Activated CD4-positive, alpha-beta T cell treated with anti-CD3 and anti-CD28 coated beads for 24 hours (primary cell): Measurements from ENCODE around the gene RALB.

Source experiments
- DNase-seq, 2 donors: peaks; one replicate each; pipeline ENCODE4 v3.0.0-alpha.2; 2020; ENCODE audit warnings: low read depth in 2 of 2

Gene RALB, protein sequence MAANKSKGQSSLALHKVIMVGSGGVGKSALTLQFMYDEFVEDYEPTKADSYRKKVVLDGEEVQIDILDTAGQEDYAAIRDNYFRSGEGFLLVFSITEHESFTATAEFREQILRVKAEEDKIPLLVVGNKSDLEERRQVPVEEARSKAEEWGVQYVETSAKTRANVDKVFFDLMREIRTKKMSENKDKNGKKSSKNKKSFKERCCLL

DNA sequence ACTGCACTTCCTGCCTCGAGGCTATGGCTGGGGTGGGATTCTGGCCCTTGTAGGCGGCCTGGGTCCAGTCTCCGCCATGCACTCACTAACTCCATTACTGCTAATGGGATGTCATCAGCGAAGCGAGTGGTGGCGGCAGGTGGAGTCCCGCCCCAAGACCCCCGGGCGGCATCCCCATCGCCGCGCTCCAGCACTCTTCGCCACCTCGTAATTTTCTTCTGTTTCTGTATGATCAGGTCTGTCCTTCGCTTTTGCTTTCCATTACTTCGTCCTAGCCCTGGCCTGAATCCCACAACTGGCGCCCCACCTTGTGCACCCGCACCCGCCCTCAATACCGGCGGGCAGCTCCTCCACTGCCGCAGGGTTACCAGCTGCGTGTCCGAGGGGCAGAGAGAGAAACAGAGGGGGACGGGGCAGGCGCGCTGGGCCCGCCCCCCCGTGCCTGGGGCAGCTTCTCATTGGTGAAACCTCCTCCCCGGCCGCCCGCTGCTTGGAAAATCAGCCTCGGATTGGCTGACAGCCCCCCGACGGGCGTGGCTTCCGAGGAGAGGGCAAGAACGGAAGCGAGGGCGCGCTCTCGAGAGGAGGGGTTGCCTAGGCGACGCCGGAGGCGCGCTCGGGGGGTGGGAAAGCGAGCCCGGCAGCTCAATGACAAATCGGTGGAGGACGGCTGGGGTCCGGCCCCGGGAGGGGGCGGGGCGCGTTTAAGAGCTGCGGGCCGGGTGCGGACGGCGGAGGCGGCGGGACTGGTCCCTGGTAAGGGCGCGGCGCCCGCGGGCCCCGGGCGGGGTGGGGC, at the start of gene RALB:
TSS of gene RALB (plus strand) at position 628 of the 796 bp plus-strand sequence. CDS start 25,813 bp downstream, outside the sequence.
- DNase-seq: peak; percentile 98

DNA sequence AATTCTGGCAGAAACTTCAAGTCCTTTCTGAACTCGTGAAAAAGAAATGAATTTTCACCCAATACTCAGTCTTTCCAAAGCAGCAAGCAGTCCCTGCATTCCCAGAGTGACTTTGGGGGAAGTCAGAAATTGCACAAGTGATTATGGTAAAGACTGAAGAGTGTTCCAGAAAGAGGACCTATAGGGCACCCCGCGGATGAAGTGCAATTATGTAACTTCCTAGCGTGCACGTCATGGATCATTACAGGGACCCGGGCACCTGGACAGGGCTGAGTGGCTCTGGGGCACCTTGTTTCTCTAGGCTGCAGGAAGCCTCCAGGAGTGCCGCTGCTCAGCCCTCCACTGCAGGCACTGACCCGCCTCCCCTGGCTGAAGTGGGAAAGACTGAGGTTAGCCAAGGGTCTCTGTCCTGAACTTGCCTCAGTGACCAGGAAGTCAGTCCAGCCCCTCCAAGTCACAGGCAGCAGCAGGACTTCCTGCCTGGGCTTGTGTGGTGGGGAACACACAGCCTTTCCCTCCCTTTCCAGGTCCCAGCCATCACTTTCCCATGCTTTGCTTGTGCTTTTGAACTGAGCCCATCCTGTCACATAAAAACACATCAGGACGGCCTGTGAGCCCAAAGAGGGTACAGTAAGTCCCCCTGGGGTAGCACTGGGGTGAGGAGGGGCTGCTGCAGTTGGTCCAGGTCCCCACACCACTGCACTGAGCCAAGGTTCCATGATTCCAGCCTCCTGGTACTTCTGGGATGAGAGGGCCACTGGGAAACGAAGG, 49.2 kb upstream of the RALB start:
- no peak for DNase-seq

DNA sequence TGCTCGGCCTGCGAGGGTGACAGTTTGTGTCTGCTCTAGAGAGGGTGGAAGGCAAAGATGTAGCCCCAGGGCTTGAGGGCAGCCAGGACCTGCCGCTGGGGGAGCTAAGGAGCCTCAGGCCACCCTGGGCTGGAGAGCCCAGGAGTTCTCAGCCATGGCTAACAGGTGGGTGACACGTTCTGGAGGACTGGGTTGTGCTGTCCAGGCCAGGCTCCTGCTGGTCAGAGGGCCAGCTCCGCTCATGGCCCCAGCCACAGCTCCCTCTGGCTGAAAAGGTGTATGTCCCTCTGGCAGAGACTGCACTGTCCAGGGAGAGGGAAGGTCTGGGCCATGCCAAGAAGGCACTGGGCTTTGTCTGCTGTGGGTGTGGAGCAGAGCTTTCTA, 48.6 kb upstream of the RALB start:
- no peak for DNase-seq

DNA sequence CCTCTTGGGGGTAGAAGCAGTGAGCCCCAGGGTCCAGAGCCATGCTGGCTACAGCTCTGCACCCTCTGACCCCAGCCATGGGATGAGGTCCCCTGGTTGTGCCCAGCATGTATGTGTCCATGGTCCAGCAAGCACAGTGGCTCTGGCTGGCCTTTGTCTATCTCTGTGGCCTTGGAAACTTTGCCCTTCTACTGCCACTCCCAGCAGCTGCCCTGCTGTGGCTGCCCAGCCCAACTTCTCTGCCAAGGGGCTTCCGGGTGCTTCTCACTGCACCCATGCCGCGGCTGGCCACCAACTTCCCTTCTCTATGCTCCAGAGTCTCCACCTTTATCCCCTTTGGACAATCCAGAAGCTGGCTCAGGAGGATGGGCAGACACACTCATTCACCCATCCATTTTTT, 48.2 kb upstream of the RALB start:
- DNase-seq: no peak

DNA sequence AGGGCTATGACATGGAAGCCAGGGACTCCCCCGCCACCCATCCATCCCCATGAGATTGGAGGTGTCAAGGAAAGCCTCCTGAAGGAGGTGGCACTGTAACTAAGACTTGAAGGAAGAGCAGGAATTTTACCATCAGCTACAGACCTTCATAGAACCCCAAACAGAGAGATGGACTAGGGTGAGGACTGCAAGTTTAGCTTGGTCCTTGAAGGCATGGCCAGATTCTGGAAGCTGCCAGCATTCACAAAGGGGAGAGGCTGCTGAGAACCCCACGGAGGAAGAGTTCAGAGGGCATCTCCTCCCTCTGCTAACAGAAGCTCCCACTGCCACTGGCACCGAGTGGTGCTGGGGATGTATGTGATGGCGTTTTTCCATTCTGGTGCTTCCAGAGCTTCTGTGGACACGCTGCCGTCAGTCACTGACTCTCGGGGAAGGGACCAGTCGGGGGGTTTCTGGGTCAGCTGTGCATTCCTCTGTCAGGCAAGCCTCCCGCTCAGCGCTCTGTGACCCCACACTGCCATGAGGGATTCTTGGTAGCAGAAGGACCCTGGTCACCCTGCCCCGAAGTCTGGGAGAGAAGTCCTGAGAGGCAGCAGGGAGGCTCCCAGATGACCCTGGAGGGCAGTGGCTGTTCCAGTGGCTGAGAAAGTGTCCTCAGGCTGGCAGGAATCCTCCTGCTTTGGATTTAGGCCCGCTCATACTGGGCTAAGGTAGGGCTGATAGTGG, 47.5 kb upstream of the RALB start:
- DNase-seq: no peak

DNA sequence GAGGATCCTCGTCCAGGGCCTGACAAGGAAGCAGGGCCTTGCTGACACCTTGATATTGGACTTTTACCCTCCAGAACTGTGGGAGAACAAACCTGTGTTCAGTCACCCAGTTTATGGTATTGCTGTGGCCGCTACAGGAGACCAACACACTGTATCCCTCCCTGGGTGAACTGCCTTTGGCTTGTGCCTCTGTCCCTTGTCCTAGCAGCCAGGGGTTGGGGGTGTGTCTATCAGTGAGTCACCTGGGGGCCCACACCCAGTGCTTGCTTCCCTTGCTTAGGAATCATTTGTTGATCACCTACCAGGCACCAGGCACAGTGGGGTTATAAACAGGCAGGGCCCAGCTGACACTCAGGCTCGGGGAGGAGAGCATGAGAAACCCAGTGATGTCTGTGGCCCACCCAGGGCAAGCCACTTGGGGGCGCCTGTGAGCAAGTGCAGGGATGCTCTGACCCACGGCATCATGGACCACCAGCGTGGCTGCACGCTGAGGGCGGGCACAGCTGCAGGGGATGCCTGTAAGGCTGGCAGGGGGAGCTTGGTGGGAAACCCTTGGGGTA, 46.5 kb upstream of the RALB start:
- peak in 1 of 2 donors; percentile 41 for DNase-seq

DNA sequence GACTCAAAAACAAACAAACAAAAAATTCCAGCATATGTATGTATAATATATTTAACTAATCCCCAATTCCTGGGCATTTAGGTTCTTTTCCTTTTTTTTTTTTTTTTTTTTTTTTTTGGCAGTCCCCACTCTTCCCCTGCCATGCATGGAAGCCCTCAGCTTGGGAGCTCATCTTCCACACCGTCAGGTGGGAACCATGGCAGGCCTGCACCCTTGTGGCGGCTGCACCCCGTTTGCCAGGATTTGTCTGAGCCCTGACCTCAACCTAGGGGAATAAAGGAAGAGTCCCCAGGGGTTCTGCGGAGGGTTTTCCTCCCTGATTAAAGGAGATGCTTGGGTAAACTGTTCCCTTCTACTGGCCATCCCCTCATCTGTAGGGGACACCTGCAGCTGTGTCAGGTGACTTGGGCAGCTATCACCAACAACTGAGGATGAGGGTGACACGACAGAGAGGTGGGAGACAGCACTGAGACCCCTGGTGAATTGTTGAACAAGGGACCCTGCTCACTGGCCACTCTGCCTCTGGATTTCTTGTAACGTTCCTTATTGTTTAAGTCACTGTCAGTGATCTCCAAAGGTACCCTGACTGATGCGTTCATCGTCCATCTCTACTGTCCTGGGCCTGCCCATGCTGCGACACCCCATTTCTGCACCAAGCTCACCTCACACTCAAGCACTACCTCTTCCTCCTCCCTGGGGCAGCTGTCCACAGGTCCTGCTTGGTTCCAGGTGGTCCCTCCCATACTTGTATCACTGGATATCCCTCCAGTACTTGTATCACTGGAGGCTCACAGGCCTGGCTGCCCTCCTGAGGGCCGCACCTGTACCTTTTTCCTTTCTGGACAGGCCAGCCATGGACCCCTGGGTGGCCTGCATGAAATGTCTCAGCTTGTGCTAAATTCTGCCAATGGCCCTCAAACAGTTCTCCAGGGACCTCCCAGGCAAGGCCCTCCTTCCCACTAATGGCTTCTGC, 44.0 kb upstream of the RALB start:
- no peak for DNase-seq

DNA sequence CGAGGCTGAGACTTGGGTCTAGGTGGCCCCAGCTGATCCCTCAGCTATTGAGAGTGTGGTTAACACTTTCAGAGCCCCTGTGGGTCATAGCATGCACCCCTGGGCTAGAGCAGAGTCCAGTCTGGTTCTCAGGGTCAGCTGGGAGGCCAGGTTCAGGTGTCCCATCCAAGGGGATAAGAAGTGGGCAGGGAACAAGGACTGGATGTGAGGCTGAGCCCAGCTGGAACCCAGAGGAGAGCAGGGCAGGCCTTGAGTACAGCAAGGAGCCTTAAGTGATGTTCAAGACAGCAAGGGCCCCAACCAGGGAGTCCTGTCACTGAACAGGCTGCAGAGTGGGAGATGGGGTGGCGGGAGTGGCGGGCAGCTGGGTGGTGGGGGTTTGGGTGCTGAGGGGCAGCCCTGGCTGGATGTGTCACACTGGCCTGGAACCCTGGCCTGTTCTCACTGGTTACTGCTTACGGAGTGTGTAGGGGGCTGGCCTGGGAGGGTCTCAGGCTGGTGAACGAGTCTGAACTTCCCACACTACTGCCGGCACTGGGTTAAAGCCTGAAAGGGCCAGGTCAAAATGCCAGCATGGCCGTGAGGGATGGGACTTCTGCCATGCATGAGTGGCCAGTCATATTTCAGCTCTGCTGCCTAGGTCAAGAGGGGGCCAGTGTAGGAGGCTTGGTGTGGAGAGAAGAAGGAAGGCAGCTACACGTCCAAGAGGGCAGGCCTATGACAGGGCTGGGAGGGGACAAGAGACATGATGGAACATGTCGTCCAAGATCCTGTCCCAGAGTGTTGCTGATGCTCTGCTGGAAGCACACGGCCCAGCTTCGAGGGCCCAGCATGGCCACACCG, 43.0 kb upstream of the RALB start:
- DNase-seq: no peak

DNA sequence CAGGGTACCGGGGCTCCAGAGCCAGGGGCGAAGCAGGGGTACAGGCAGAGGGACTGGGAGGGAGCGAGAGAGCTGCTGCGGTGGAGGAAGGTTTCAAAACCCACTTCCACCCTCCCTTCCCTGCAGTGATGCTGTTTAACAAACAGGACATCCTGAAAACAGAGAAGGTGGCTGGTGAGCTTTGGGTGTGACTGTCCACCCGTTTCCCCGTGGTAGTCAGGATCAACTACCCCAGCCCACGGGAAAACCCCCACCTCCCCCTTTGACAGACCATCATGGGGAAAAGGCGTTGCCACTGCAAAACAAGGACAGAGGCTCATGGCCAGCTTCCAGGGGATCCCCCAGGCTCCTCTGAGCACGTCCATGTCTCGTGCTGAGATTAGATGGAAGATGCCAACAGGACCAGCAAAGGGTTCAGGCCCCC, 42.4 kb upstream of the RALB start:
- DNase-seq: no peak

DNA sequence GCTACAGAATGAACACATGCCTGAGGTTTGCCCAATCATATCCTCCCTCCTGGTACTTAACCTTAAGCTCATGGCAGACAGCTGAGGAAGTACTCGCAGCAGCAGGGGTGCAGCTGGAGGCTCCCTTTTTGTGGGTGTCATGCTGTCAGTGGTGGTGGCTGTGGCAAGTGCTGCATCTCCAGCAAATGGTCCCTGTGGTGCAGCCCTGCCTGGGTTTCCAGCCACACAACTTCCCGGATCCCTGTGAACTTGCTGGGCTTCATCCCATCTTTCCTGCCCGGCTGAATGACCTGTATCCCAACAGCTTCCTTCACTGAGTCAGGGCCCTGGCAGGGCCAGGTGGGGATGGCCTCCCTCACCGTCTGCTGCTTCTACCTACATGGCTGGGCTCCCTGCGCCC, 34.5 kb upstream of the RALB start:
- no peak for DNase-seq

DNA sequence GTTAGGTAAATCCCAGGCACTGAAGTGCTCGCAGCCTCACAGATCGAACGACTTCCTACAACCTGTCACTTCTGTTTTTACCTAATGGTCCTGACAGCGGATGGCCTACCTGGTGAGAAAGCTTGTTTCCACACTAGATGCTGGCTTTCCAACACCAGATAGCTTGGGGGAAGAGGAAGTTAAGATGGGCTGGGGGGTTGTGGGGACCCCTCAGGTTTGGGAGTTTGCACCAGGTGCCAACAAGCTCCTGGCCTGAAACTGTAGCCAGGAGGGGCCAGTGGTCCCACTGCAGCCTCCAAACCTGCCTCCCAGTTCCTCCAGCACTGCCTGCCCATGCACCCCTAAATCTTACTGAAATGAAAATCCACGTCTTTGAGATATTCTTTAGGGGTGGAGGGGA, 33.4 kb upstream of the RALB start:
- DNase-seq: no peak

DNA sequence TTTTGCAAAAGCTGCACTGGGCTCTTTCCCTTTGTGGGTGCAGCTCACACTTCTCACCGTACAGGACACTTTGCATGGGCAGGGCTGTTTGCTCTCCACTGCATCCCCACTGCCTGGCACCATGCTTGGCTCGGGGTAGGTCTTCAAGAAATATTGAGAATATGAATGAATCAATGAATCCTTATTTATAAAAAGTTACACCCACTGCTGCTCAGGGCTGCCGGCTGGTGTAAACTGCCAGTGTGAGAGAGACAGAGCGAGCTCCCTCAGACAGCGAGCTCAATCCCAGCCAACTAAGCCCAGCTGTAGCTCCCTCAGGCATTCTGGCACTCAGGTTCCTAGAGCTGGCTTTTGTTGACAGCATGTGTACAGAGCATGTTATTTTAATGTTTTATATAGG, 32.9 kb upstream of the RALB start:
- DNase-seq: no peak

DNA sequence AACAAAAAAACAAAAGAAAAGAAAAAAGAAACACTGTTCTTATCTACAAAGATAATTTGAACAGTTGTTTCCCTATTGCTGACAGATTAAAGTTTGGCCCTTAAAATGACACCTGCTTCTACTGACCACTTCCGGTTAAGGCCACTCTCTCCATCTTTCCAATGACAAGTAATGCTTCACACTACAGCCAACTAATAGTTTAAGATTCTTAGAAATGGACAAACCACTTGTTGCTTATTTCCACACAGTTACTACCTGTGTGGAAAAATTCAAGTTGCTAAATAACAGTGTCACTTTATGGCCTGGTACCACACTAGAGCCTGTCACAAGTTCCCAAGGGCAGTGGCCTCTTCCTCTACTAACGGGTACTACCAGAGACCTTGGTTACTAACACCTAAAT, 31.9 kb upstream of the RALB start:
- DNase-seq: no peak

DNA sequence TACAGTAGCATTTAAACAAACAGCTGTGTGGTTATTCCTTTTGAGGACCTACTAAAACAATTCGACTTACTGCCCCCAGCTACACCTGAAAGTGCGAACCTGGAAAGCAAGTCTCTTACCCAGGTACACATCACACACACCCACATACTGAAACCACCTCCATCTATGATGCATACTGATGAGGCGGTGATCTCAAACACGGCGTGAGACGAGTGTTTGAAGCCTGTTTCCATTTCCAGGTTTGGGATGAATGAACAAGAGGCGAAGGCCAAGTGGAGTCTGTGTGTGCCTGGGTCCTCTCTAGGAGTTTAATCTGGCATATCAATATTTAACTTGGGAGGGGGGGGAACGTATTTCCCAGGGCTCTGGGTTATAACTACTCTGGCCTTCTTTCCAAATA, 31.0 kb upstream of the RALB start:
- DNase-seq: no peak

DNA sequence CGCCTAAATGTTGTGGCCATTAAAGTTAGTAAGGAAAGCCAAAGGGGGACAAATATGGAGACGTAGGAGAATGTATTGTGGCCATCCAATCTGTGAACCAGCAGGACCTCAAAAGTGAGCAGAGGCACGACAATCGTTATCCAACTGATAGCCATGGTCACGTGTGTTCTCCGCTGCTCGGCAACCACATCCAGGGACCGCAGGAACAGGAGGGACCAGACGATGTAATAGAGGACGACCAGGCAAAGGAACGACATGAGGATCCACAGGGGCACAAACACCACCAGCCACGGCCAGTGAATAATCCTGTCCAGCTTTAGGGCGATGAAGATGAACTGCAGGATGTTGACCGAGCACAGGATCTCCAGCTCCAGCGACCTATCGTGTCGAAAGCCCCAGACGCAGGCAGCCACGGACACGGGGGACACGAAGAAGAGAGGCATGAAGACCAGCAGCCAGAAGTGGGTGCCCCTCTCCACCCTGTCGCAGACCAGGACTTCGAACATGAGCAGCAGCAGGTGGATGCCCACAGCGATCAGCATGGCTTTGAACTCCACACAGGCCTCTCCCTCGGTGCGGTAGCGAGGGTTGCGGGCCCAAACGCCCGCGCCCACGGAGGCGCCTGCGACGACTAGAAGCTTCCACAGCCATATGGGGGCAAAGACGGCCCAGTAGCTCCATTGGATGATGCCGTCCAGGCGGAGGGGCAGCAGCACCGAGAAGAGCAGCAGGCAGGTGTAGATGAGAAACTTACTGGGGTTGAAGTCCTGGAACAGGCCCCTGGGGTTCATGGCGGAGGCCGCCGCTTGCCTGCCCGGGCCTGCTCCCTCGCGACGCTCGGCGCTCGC, 30.2 kb upstream of the RALB start:
- no peak for DNase-seq

DNA sequence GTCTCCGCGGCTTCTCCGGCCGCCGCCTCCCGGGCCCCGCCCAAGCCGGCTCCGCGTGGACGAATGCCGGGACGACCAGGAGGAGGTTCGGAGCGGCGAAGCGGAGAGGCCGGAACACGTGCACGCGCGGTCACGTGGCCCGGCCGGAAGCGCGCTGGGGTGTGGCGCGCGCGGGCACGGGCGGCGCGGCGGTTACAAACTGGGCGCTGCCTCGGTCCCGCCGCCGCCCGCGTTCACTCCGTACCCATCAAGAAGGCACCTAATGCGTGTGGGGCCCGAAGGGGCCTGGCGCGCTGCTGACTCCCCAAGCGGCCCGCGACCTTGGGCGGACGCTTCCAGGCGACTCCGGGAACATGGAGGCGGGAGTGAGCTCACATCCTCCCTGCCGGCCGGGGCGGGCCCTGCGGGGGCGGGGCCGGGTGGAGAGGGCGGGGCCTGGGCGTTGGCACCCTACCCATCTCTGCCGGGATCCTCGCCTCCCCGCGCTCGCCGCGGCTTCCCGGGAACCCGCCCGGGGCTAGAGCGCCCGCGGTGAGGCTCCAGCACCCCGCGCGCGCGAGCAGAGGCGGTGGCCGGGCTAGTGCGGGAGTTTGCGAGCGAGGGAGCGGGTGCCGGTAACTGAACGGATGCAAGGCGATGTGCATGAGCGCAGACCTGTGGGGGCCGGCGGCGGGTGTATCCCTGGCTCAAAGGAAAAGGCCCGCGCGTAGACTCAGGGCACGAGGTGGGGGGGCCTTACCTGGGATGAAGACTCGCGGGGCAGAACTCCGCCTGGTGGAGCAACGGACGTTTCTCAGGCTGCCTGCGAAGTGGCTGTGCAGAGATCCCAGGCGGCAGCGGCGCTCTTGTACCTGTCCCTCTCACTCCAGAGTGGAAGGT, 29.4 kb upstream of the RALB start, which contains the start of gene TMEM185B:
TSS of gene TMEM185B (minus strand) at position 367 of the 879 bp plus-strand sequence. CDS start 424 bp downstream, outside the sequence.
- peak; percentile 82 to 85 for DNase-seq

DNA sequence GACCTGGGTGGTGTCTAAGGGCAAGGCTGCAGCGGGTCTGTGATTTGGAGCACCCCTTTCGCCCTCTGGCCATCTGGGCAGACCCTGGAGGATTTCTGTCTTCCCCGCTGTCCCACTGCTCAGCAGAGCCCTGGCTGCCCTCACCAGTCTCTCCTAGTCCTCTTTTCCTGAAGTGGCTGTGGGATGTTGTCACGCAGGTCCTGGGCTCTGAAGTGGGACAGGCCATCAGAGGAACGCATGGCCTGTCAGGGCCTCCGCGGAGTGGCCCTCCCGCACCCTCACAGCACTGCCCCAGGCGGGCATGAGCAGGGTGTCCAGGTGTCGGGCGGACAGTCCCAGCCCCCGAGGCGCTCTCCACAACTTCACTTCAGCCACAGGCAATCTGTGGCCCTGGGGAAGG, 28.4 kb upstream of the RALB start:
- DNase-seq: no peak
